Measurements from ENCODE around the gene VPS37B.

GRCh38 chr12:122834104-122834920, 61.6 kb downstream of the VPS37B start:
- TF ChIP-seq GATA3 (IDR thresholded peaks at IDR 0.05; ENCODE audit: low read depth, low read length): no peak
- no peak for TF ChIP-seq GATA2 (IDR thresholded peaks at IDR 0.05; ENCODE audit: low read depth, low read length)
